HG02798 (cell line): ENCODE measurements around the gene TENT5C.

ENCODE experiments used
- ATAC-seq: cut with Tn5 transposase; IDR thresholded peaks from one replicate; pipeline ENCODE4 v1.9.1; 2021; ENCODE audit warnings: mild to moderate bottlenecking; ENCODE audit not compliant: unreplicated experiment, poor library complexity

TENT5C gene

GRCh38 chr1:117572546-117572945 is 33.3 kb upstream of the TENT5C start:
- no peak for ATAC-seq

GRCh38 chr1:117573386-117574023 is 32.3 kb upstream of the TENT5C start:
- ATAC-seq = no peak

GRCh38 chr1:117574161-117574835 is 31.6 kb upstream of the TENT5C start:
- no peak for ATAC-seq

GRCh38 chr1:117575586-117576225 is 30.1 kb upstream of the TENT5C start:
- no peak for ATAC-seq

GRCh38 chr1:117576236-117576635 is 29.6 kb upstream of the TENT5C start:
- ATAC-seq = no peak

GRCh38 chr1:117577191-117577885 is 28.5 kb upstream of the TENT5C start:
- ATAC-seq = no peak

- ATAC-seq = no peak
These were observed 27.4 kb upstream of the TENT5C start for GRCh38 chr1:117578466-117578865.

GRCh38 chr1:117579221-117579906 is 26.5 kb upstream of the TENT5C start:
- ATAC-seq = no peak

GRCh38 chr1:117580436-117580835 is 25.4 kb upstream of the TENT5C start:
- no peak for ATAC-seq

GRCh38 chr1:117580882-117581281 is 25.0 kb upstream of the TENT5C start:
- no peak for ATAC-seq

GRCh38 chr1:117581391-117581943 is 24.4 kb upstream of the TENT5C start:
- ATAC-seq = no peak

GRCh38 chr1:117582451-117582850 is 23.4 kb upstream of the TENT5C start:
- no peak for ATAC-seq

GRCh38 chr1:117583247-117583646 is 22.6 kb upstream of the TENT5C start:
- no peak for ATAC-seq

- ATAC-seq = no peak
These were observed 21.7 kb upstream of the TENT5C start for GRCh38 chr1:117584181-117584580.

- no peak for ATAC-seq
These were observed 20.8 kb upstream of the TENT5C start for GRCh38 chr1:117585086-117585485.

- no peak for ATAC-seq
These were observed 19.5 kb upstream of the TENT5C start for GRCh38 chr1:117586337-117586736.

- no peak for ATAC-seq
These were observed 18.9 kb upstream of the TENT5C start for GRCh38 chr1:117586747-117587498.

GRCh38 chr1:117587499-117588356 is 18.1 kb upstream of the TENT5C start:
- no peak for ATAC-seq

- ATAC-seq = no peak
These were observed 16.3 kb upstream of the TENT5C start for GRCh38 chr1:117589544-117589943.
